ENCODE measurements around the gene MAPKAPK2. TPM values are rescaled to one million over a fixed set of nuclear protein-coding genes. Genes with fewer than 3 reads are reported as not detected.

MAPKAPK2 gene
- polyA plus RNA-seq, 1 donor from 2014 or later: 9.0 TPM

GRCh38 chr1:206676499-206676898 is 8.2 kb upstream of the MAPKAPK2 start:
- Histone ChIP-seq H3K79me2 (replicated peaks; ENCODE audit: insufficient read depth, low read length) (no peaks in the 10 kb centered on the region), H2AFZ (ENCODE audit: low read depth, low read length) (no peak overlapping the region), H3K9ac (ENCODE audit: low read length) (no peak overlapping the region), H4K20me1 (ENCODE audit: insufficient read depth) (no peaks in the 10 kb centered on the region), H3K27me3 (ENCODE audit: insufficient read depth, low read depth, low read length) (peaks cover 3% of the 10 kb centered on the region), H3K9me3 (ENCODE audit: low read length) (no peaks in the 10 kb centered on the region), H3K27ac (ENCODE audit: low read length) (no peak overlapping the region), H3F3A (ENCODE audit: insufficient read depth, low read length, poor library complexity, severe bottlenecking) (no peaks in the 10 kb centered on the region), H3K9me2 (ENCODE audit: insufficient read depth, low read length) (no peaks in the 10 kb centered on the region), H3K4me3 (ENCODE audit: low read length) (no peak overlapping the region), H3K36me3 (ENCODE audit: insufficient read depth, low read length) (no peaks in the 10 kb centered on the region), H3K4me2 (ENCODE audit: low read length) (no peak overlapping the region)
- no peak for TF ChIP-seq CTCF (IDR thresholded peaks at IDR 0.05; ENCODE audit: poor library complexity, severe bottlenecking)
- TF ChIP-seq SMC3 (conservative IDR thresholded peaks at IDR 0.05; ENCODE audit: poor library complexity): no peak
- no peak for TF ChIP-seq POLR2AphosphoS5 (IDR thresholded peaks at IDR 0.05)
- TF ChIP-seq REST (IDR thresholded peaks at IDR 0.05; ENCODE audit: borderline replicate concordance): no peak
- TF ChIP-seq EP300 (conservative IDR thresholded peaks at IDR 0.05; ENCODE audit: poor library complexity, severe bottlenecking): no peak
- TF ChIP-seq EZH2 (IDR thresholded peaks at IDR 0.05; ENCODE audit: borderline replicate concordance, insufficient read depth, low read length, poor library complexity, severe bottlenecking): no peak
- no peak for TF ChIP-seq RAD21 (conservative IDR thresholded peaks at IDR 0.05)
- TF ChIP-seq MXI1 (conservative IDR thresholded peaks at IDR 0.05; ENCODE audit: poor library complexity, severe bottlenecking): no peak
- no peak for TF ChIP-seq TAF1 (IDR thresholded peaks at IDR 0.05; ENCODE audit: low read depth)

GRCh38 chr1:206678490-206678889 is 6.2 kb upstream of the MAPKAPK2 start:
- H3K9me2 ChIP-seq (ENCODE audit: insufficient read depth, low read length): no peaks in the 10 kb centered on the region
- H3K4me2 ChIP-seq (ENCODE audit: low read length): no peak overlapping the region
- H3F3A ChIP-seq (ENCODE audit: insufficient read depth, low read length, poor library complexity, severe bottlenecking): no peaks in the 10 kb centered on the region
- H4K20me1 ChIP-seq (ENCODE audit: insufficient read depth): no peaks in the 10 kb centered on the region
- no peaks in the 10 kb centered on the region for H3K9me3 ChIP-seq (ENCODE audit: low read length)
- no peaks in the 10 kb centered on the region for H3K36me3 ChIP-seq (ENCODE audit: insufficient read depth, low read length)
- H3K27me3 ChIP-seq (ENCODE audit: insufficient read depth, low read depth, low read length): peaks cover 11% of the 10 kb centered on the region
- H3K79me2 ChIP-seq (replicated peaks; ENCODE audit: insufficient read depth, low read length): no peaks in the 10 kb centered on the region
- H3K27ac ChIP-seq (ENCODE audit: low read length): no peak overlapping the region
- H3K9ac ChIP-seq (ENCODE audit: low read length): no peak overlapping the region
- H3K4me3 ChIP-seq (ENCODE audit: low read length): no peak overlapping the region
- H2AFZ ChIP-seq (ENCODE audit: low read depth, low read length): no peak overlapping the region
- TF ChIP-seq TAF1 (IDR thresholded peaks at IDR 0.05; ENCODE audit: low read depth) (no peak), CTCF (IDR thresholded peaks at IDR 0.05; ENCODE audit: poor library complexity, severe bottlenecking) (no peak), EZH2 (IDR thresholded peaks at IDR 0.05; ENCODE audit: borderline replicate concordance, insufficient read depth, low read length, poor library complexity, severe bottlenecking) (no peak), POLR2AphosphoS5 (IDR thresholded peaks at IDR 0.05) (no peak), EP300 (conservative IDR thresholded peaks at IDR 0.05; ENCODE audit: poor library complexity, severe bottlenecking) (no peak), RAD21 (conservative IDR thresholded peaks at IDR 0.05) (no peak), MXI1 (conservative IDR thresholded peaks at IDR 0.05; ENCODE audit: poor library complexity, severe bottlenecking) (no peak), REST (IDR thresholded peaks at IDR 0.05; ENCODE audit: borderline replicate concordance) (no peak), SMC3 (conservative IDR thresholded peaks at IDR 0.05; ENCODE audit: poor library complexity) (no peak)
